ENCODE results near the gene RAB38.

The RAB38 gene

DNA sequence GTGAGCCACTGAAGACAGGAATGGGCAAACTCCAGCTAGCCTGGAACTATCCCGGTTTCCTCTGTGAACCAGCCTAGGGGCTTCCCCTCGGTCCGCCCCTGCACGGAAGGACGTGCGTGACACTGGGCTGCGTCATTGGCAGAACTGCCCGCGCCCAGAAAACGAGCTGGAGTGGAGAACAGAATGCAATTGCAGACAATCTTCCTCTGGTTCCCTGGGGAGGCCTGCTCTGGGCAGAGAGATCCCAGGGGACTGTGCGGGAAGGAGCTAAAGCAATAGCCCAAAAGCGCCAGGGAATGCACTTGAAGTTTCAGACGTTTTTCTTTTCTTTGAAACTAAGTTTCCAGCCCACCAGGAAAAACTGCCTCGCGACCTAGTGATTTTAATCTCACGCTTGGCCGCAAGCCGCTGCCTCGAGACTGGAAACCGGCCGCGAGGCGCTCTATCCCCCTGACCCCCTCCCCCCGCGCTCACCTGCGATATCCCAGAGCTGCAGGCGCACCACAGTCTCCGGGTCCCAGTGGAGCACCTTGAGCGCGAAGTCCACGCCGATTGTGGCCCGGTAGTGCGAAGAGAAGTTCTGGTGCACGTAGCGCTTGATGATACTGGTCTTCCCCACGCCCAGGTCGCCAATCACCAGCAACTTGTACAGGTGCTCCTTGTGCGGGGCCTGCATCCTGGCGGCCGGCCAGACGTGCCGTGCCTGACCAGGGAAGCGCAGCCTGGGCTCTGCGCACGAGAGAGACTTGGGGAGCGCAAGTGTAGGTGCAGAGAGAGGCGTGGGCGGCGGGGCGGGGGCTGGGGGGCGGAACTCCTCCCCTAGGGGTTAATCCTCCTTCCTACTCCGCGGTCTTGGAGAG, at the start of gene RAB38:
Gene RAB38, minus strand, starts transcription at position 735 of the 860 bp plus-strand sequence. Its CDS starts 59 bp downstream, at position 676.
- FAIRE-seq, result no peak

DNA sequence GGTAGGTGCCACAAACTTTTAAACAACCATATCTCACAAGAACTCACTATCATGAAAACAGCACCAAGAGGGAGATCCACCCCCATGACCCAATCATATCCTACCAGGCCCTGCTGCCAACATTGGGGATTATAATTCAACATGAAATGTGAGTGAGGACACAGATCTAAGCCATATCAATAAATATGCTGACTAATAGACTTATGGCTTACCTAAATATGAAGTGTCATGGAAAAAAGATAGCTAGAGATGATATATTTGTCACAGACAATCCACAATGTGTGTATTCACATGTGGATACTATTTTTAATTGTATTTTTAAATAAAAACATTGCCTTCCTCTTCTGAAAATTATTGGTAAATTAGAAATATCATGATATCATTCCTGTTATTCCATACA, 38.2 kb upstream of the RAB38 start:
- FAIRE-seq, result no peak

DNA sequence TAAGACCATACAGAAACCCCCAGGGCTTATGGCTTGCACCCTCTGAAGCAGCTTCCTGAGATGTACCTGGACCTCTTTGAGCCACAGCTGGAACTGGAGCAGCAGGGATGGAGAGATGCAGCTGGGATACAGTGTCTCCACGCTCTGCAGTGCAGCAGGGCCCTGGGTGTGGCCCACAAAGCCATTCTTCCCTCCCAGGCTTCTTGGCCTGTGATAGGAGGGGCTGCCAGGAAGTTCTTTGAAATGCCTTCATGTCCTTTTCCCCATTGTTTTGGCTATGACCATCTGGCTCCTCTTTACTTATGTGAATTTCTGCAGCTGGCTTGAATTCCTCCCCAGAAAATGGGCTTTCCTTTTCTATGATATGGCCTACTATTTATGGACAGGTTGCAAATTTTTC, 37.1 kb upstream of the RAB38 start:
- FAIRE-seq, result no peak

DNA sequence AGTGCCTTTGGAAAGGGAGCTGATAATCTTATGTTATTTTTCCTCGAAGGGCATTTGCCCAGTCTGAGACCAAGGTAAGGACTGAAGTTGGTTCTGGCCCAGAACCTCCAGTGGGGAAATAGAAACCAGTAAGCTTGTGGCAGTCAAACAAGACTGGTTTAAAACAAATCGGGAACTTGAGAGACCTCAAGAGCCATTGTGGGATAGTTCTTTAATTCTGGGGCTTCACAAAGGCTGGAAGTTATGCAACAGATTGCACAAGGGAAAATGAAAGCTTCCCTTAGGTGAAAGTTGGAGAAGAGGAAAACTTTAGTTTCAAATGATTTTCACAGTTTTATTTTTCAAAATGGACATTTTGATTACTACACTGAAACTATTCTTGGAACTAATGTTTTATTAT, 33.5 kb upstream of the RAB38 start:
- no peak for FAIRE-seq

DNA sequence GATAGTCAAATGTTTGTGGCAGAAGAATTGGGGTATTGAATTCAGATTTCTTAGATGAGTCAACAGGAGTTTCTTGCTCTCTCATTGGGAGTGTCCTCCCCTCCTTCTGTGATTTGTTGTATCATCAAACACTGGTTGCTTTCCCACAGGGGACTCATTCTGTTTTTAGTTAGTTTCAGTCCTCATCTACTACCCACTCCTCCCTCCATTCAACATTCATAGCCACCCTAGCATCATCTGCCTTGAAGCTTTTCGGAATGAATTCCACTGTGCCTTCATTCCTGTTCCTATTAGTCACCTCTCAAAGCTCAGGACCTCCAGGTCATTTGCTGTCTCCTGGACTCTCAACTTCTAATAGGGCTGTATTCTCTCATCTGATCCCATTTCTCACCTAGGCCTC, 31.5 kb upstream of the RAB38 start:
- FAIRE-seq, result no peak

DNA sequence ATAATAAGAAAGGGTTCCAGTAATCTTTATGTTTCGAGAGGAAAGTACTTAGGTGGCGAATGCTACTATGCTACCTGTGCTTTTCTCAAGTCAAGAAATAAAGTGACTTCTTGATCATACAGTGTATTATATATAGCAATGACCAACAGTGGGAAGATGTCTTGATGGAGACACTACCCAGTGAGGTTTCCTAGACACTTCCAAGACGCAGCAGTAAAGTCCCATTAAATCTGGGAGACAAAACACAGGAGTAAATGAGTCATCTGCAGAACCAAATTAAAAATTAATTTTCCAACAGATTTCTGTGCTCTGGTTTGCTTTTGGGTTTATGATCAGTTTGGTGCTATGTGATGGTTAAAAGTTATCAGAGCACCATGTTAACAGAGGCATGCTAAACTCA, 29.1 kb upstream of the RAB38 start:
- FAIRE-seq, result no peak

DNA sequence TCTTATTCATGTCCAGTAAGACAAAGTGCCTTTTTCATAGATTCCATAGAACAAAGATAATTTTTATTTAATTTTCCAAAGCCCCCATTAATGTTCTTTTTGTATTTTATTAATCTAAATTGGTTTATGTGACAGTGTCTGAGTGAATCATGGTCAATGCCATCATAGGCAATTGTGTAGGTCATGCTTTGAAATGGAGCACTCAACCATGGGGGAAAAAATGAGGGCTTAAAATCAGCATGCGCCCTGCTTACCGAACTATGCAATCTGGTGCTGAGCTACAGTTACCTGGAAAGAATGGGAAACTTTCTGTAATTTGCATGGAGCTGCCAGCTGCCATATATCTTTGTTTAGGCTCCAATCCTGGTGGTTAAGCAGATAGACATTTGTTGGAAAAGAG, 28.4 kb upstream of the RAB38 start:
- FAIRE-seq, result no peak

DNA sequence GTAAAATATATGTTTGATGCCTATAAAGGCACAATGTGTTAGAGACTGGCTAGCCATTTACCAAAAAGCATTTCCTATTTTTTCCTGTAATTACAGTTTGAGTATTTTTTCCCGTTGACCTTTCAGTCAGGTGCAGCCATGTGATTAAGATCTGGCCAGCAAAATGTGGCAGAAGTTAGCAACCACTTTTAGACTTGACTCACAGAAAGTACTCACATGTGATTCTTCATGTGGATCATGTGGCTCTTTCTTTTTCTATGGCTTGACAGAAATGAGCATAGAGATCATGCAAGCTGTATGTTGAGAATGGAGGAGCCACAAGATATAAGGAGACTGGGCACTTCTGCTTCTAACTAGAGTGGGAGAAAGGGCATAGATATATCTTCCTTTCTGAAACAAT, 27.3 kb upstream of the RAB38 start:
- no peak for FAIRE-seq

DNA sequence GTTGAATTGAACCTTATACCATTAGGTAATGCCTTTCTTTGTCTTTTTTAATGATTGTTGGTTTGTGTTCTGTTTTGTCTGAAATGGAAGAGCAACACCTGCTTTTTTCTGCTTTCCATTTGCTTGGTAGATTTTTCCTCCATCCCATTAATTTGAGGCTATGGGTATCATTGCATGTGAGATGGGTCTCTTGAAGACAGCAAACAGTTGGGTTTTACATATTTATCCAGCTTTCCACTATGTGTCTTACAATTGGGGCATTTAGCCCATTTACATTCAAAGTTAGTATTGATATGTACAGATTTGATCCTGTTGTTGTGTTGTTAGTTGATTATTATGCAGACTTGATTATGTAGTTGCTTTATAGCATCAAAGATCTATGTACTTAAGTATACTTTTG, 21.1 kb upstream of the RAB38 start:
- no peak for FAIRE-seq

DNA sequence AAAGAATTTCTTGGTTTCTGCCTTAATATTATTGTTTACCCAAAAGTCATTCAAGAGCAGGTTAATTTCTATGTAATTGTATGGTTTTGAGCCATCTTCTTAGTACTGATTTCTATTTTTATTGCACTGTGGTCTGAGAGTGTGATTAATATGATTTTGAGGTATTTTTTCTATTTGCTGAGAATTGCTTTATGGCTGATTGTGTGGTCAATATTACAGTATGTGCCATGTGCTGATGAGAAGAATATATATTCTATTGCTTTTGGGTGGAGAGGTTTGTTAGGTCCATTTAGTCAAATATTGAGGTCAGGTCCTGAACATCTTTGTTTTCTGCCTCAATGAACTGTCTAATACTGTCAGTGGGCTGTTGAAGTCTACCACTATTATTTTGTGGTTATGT, 20.7 kb upstream of the RAB38 start:
- FAIRE-seq, result no peak

DNA sequence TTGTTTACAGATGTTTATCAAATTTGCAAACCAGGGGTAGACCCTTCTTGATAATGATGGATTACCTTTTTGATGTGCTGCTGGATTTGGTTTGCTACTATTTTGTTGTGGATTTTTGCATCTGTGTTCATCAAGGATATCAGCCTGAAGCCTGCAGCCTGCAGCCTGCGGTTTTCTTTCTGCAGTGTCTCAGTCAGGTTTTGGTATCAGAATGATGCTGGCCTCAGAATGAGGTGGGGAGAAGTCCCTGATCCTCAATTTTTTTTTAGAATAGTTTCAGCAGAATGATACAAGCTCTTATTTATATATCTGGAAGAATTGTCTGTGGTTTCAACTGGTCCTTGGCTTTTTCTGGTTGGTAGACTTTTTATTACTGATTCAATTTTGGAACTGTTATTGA, 19.7 kb upstream of the RAB38 start:
- no peak for FAIRE-seq

DNA sequence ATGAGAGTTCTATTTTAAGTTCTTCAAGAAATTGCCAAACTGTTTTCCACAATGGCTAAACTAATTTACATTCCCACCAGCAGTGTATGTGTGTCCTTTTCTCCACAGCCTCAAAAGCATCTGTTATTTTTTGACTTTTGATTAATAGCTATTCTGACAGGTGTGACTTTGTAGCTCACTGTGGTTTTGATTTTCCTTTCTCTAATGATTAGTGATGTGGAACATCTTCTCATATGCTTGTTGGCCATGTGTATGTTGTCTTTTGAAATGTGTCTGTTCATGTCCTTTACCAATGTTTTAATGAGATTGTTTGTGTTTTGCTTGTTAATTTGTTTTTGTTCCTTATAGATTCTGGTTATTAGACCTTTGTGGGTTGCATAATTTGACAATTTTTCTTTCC, 18.0 kb upstream of the RAB38 start:
- no peak for FAIRE-seq

DNA sequence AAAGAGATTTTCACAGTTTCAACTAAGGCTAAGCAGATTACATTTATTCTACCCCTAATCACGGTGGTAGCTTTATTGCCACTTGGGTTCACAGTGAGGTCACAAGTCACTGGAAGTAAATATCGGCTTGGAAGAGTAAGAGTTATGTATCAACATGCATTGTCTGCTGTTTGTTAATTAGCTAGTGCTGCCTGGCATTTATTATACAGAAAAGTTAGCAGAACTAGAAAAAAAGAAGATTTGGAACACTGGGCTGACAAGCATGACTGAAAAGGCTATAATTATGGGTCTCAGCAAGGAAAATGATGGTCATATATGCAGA, 13.7 kb upstream of the RAB38 start:
- FAIRE-seq, result no peak

DNA sequence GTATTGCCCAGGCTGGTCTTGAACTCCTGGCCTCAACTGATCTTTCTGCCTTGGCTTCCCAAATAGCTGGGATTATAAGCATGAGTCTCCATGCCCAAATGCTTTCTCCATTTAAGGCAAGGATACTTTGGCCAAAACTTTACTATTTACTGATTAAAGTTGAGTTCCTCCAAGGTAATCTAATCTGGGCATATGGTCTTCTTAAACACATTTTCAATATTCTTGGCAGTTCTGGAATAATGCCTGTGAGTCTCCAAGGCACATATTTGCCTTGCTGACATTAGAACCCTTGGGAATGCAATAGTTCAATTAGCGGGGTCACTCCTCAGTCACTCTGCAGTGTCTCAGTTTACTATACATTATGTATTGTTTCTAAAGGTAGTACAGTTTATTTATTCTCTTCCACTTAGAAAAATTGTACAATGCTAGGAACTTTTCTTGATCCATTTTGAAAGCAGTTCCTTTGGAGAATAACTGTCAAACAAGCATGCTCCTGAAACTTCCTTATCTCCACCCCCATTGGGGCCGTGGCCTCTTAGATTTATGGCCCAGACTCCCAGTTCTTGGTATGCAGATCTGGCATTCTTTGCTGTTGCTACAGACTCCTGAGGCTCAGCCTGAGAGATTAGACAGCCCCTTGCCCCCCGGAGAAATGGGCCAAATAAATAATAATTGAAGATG, 13.1 kb upstream of the RAB38 start:
- no peak for FAIRE-seq

DNA sequence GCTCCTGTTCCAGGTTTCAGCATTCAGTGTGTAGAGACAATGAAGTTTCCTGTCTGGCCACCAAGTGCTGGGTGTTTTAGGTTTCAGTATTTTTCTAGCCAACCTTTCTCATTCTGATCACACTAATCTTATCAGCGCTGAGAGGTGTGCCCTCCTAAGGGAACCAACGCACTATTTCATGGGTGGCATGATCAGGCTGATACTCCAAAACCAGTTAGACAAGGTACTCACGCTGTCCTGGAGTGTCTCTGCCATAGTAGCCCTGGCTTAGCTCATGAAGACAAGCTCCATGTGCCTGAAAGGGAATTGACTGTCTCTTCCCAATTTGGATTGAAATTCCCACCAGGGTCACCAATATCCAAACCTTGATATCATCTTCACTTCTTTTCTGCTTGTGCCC, 8.0 kb upstream of the RAB38 start:
- FAIRE-seq, result no peak

DNA sequence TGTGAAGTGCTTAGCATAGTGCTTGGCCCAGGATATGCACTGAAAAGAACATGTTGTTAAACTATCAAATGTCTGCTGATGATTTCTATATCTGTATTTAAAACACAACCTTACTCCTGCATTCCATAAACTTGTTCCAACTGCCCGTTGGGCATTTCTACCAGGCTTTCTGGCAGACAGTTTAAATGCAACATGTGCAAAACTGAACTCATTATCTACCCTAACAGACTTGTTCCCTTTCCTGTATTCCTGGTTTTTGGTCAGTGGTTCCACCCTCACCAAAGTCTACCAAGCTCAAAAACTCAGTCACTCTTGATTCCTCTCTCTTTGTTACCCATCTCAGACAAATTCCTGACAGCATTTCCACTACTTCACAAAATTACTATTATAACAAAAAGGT, 6.5 kb upstream of the RAB38 start:
- no peak for FAIRE-seq

DNA sequence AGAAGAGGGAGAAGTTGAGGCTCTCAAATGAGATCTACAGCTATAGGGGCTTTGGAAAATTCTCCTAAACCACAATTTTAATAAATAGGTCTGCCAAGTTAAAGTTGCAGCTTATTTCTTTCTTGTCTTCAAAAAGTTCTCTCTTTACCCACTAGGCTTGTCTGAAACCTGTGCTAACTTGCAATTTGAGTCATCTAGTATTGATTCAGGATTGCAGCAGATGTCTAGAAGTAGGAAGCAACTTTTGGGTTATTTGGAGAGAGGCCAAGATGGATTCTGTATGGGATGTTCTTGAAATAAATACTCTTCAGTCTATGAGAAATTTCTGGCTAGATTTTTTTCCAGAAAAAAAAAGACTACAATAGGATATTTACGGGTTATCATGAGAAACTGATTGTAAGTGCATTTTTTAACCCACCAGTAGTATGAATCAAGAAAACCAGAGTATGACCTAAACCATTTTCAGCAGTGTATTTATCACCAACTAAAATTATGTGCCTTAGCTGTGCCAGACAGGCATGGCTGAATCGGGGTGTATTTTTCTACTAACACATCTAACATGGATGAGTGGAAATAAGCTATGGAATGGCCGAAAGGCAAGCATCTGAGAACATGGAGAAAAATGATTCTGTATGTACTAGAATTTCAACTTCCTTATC, 4.9 kb upstream of the RAB38 start:
- no peak for FAIRE-seq

DNA sequence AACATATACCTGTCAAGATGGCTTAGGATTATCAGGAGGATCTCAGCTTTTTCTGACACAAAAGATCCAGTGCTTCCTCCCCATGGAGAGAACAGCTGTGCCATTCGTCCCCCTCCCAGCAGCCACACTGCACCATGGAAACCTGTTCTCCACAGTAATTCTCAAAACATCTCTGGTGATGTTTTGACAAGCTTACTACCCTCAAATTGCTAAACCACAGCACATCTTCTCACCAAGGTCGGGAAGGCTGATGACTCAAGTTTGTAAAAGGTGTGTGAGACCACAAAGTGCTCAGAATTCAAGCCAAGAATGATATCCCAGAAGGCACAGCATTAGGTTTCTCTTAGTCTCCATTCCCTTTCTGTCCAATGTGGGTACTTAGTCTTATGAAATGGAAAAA, 3.9 kb upstream of the RAB38 start:
- FAIRE-seq, result no peak

DNA sequence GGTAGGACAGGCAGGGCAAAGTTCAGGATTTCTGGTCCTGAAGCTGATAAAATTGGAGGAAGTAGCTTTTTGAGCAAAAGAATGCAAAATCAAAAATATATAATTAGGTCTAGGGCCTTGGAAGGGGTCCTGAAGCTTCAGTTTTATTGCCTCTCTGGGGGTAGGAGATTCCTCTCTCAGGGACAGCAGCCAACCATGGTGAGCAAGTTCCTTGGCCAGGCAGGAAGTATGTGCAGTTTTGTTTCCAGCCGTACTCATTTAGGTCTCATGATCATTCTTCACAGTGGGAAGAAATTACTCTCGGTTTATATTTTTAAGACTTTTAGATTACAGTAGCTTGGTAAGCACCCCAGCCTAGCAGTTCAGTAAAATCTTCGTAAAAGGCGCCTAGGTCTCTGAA, 2.9 kb upstream of the RAB38 start:
- no peak for FAIRE-seq

DNA sequence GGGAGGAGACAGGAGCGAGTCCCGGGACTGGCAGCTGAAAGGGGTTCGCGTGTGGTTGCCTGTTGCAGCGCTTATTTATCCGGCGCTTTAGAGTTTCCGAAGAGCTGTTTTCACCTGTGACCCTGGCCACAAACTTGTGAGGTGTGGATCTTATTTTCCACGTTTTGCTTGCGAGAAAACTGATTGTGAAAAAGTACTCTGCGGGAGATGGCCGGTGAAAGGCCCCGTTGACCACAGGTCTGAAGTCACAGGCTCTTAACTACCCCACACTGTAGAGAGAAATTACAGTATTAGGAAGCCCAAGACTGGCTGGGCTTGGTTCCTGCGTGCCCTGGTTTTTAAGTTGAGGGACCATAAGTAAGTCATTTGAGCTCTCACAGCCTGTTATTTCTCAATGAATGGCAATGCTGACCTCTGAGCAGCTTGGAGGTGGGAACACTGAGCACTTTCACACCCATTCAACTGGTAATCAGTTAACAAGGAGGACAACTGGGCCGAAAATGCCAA, 379 bp upstream of the RAB38 start:
- FAIRE-seq, result no peak

DNA sequence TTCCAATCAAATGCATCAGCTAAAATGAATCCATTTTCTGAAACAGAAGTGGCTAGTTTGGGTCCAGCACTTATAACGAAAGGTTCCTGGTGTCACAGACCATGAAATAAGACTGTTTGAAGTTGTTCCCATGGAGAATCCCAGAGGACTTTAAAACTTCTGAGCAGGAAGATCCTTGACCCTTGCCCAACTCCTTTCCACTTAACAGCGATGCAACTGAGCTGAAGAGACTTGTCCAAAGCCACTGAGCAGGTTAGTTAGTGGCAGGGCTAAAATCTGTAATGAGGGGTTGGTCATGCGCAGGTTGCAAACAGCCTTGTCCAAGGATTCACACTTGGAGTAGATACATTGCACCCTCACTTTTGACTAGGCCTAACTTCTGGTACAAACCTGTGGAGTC, 1.3 kb downstream of the RAB38 start:
- FAIRE-seq, result no peak

DNA sequence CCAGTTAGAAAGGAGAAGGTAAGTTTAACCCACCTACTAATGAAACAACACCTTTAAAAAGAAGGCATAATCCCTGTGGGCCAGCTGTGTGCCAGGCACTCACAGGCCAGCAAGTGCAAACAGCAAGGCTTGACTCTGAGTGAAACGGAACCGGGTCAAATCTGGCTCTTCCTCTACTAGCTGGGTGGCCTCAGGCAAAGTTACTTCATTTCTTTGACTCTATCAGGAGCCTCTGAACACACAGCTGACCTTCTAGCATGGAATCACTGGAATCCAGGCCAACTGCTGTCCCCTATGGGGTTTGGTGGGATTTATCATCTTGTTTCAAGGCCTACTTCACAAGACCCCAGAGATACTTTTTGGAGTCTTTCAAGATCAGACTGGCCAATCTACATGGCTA, 3.3 kb downstream of the RAB38 start:
- no peak for FAIRE-seq

DNA sequence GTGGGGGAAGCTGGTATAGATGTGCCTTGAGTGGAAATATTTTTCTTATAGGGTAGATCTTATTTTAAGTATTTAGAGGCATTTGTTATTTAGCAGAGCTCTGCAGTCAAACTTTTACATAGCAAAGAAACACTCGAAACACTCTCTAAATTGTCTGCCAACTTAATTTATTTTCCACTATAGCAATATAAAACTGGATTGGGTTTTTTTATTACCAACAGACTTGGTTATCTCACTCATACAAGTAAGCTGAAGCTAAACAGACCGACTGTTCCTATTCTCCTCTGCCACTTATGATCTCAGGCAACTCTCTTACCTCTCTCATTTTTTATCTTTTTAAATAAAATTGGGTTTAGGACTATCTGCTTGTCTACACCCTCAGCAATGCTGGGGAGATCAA, 4.6 kb downstream of the RAB38 start:
- FAIRE-seq, result no peak

DNA sequence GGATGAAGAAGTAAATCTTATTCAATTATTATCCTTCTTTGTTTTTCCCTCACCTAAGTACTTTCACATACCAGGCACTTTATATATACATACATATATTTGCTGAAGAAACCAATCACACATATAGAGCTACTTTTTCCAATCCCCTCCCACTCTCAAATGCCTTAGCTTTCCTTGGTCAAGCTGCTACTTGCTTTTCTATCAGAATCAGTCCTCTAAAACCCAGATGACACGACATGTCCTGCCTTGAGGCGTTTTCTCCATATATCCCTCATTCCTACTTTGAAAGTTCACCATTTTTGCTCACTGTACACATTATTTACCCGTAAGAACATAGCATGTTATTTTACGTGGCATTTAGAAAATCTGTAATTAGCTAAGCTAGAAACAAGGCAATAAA, 5.4 kb downstream of the RAB38 start:
- no peak for FAIRE-seq

Data from G401.6 (cell line).